GM18505 (cell line): Measurements from ENCODE around the gene CNTNAP4.

Source experiments
- ATAC-seq: cut with Tn5 transposase; IDR thresholded peaks from one replicate; pipeline ENCODE4 v1.9.1; 2021; ENCODE audit not compliant: unreplicated experiment
- POLR2A ChIP-seq: IDR thresholded peaks from 4 replicates; pipeline ENCODE4 v1.6.1; 2011; ENCODE audit warnings: borderline replicate concordance; ENCODE audit not compliant: insufficient read depth, insufficient read length; ENCODE audit errors: extremely low read depth

CNTNAP4 gene

GRCh38 chr16:76511203-76511602, 234.0 kb downstream of the CNTNAP4 start:
- TF ChIP-seq POLR2A, result no peak

GRCh38 chr16:76518781-76519180, 241.6 kb downstream of the CNTNAP4 start:
- TF ChIP-seq POLR2A, result no peak
- no peak for ATAC-seq

More at GRCh38 chr16:76511203-76511602, 234.0 kb downstream of the CNTNAP4 start:
- ATAC-seq, result no peak

- no peak for TF ChIP-seq POLR2A
- no peak for ATAC-seq
Observed at GRCh38 chr16:76524356-76524755, 247.2 kb downstream of the CNTNAP4 start.

DNA sequence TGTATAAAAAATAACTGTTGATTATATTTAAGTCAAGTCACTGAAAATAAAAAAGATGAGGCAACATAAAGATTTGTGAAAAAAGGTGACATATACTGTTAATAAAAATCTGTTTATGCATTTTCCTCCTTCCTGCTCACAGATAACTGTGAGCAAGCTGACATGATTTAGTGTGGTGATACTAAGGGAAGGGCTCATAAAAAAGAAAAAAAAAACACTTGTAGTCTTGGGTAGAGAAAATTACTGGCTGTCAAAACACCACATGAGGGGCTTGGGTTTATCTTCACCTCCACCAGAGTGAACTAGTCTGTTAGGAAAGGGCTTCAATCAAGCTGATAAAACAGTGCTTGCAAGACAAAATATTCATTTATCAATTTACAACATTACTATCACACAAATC, 247.6 kb downstream of the CNTNAP4 start:
- no peak for ATAC-seq
- TF ChIP-seq POLR2A, result no peak

GRCh38 chr16:76527244-76527643, 250.0 kb downstream of the CNTNAP4 start:
- no peak for TF ChIP-seq POLR2A
- no peak for ATAC-seq

DNA sequence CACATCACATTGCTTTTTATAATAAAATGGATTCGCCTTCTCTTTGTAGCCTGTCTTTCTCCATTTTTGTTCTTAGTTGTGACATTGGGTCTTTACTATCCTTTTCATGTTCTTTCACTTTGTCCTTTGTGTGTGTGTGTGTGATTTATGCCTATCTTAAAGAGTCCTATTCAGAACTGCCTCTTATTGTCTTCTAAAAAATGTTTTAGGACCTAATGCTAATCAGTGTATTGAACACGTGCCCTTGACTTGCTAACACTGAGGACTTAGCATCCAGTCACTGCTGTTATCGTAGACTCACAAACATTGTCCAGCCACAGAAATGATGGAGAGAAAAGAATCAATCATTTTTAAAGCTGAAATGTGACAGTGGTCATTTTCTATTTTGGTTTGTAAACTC, 251.9 kb downstream of the CNTNAP4 start:
- no peak for ATAC-seq
- TF ChIP-seq POLR2A, result no peak

- no peak for TF ChIP-seq POLR2A
- no peak for ATAC-seq
Observed at GRCh38 chr16:76531236-76531635, 254.0 kb downstream of the CNTNAP4 start.

DNA sequence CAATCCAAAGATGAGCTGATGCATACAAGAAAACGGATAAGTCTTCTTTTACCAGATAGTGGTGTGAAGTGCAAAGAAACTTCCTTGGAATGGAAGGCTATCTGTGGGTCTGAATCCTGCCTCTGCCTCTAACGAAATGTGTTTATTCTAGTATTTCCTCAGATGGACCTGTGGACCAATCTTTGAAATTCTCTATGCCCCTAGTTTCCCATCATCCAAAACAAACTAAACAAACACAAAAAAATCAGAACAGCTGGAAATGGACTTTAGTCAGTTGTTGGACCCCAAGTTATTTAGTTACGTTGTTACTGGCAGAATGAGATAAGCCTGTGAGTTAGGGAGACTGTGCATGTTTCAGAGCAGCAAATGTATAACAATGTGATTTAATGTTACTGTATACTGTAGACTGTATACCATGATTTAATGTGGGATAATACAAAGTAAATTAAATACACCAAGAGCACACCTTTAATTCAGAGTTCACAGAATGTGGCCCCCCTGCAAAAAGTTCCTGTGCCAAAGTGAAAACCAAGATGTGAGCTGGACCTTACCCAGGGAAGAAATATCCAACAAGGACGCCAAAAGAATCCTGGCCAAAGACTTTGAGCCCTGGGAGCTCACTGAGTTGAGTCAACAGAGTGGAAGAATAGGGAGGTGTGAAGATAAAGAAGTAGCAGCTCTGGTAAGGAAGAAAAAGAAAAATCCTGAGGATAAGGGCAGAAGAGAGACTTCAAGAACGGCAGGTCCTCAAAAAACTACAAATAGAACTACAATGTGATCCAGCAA, 255.2 kb downstream of the CNTNAP4 start:
- no peak for TF ChIP-seq POLR2A
- ATAC-seq, result no peak

- TF ChIP-seq POLR2A, result no peak
- ATAC-seq, result no peak
Observed at GRCh38 chr16:76539609-76540008, 262.4 kb downstream of the CNTNAP4 start.

DNA sequence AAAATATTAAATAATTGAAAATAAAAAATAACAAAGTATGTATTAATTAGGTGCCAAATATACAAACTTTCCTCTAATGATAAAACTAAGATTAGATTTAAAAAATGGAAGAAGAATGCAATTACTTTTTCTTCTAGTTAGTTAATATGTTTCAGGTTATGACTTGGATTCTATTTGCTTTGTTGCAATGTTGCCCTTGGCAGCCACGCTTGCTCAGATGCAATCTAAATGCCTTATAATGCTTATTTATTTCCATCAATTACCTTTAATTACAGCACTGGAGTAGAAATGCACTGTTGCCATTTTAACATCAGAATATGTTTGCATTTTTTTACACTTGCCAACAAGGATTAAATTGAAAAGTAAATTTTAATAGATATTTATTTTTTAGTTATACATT, 263.9 kb downstream of the CNTNAP4 start:
- no peak for ATAC-seq
- TF ChIP-seq POLR2A, result no peak

DNA sequence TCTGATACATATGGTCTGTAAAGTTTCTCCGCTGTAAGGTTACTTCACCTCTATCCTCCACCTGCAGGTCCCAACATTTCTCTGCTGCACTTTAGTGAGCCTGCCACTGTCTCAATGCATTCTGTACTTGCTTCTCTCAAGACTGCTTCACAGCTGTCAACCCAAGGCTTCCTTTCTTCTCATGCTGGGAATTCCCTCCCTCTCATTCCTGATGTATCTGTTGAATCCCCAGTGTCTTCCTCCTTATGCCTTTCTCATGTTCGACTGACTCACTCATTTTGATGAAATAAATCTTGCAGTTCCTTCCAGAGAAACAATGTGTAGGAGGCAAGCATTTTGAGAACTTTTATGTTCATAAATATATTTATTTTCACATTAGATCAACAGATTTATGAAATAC, 288.3 kb downstream of the CNTNAP4 start:
- no peak for TF ChIP-seq POLR2A
- ATAC-seq, result no peak

- no peak for ATAC-seq
- TF ChIP-seq POLR2A, result no peak
Observed at GRCh38 chr16:76571755-76572154, 294.6 kb downstream of the CNTNAP4 start.

- ATAC-seq, result no peak
- no peak for TF ChIP-seq POLR2A
Observed at GRCh38 chr16:76573281-76573680, 296.1 kb downstream of the CNTNAP4 start.

- TF ChIP-seq POLR2A, result no peak
- ATAC-seq, result no peak
Observed at GRCh38 chr16:76574651-76575050, 297.4 kb downstream of the CNTNAP4 start.

DNA sequence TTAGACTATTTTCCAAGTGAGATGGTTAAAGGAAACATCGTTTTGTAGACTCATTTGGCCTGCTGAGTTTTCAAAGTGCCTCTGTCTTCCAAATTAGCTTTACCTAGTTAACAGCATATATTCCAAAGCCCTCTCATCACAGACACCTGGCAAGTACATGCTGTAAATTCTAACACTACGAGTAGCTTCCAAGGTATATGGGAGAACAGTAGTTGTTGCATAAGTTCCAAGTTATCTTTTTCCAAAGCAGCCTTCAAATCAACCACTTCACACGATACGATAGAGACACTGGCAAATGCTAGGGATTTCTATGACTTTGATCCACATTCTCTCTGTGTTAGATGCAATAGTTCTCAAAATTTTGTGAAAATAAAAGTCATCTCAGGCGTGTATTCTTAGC, 299.3 kb downstream of the CNTNAP4 start:
- no peak for TF ChIP-seq POLR2A
- no peak for ATAC-seq

GRCh38 chr16:76577003-76577402, 299.8 kb downstream of the CNTNAP4 start:
- no peak for ATAC-seq
- no peak for TF ChIP-seq POLR2A
